ENCODE results near the gene STARD13. TPM values are rescaled to one million over a fixed set of nuclear protein-coding genes. Genes with fewer than 3 reads are reported as not detected.

Gene STARD13
- total RNA-seq, 2 experiments from 2014 or later: 0.57 TPM; not detected in 1

- no TSS peak for BruUV-seq (replicated peaks)
- Histone ChIP-seq H3K4me1 (ENCODE audit: insufficient read depth, low read length, poor library complexity, severe bottlenecking) (no peaks in the 10 kb centered on the region), H3K9me2 (ENCODE audit: insufficient read depth, low read length) (no peaks in the 10 kb centered on the region), H3K4me2 (ENCODE audit: low read length) (no peak overlapping the region), H4K20me1 (ENCODE audit: insufficient read depth, low read length) (no peaks in the 10 kb centered on the region), H2AFZ (ENCODE audit: low read length) (no peak overlapping the region), H3K9me3 (ENCODE audit: low read length) (no peaks in the 10 kb centered on the region), H3K27ac (ENCODE audit: low read depth, low read length, poor library complexity, severe bottlenecking) (no peak overlapping the region), H3K79me2 (ENCODE audit: insufficient read depth, low read depth, low read length) (no peaks in the 10 kb centered on the region), H3K4me3 (ENCODE audit: low read depth, low read length, poor library complexity, severe bottlenecking) (no peak overlapping the region), H3K36me3 (ENCODE audit: insufficient read depth, low read length) (no peaks in the 10 kb centered on the region)
- intact Hi-C loops (cut with micrococcal nuclease; ENCODE audit: unreplicated experiment): no loop called here
- TF ChIP-seq EZH2phosphoT487 (IDR thresholded peaks at IDR 0.05; ENCODE audit: borderline replicate concordance, low read depth, low read length) (no peak), CTCF (conservative IDR thresholded peaks at IDR 0.05; ENCODE audit: low read length) (no peak)
- ChIA-PET POLR2A (no interaction called here), CTCF (ENCODE audit: unreplicated experiment) (no interaction called here)
- DNase-seq (ENCODE audit: low spot score): no peak
Measured at GRCh38 chr13:33263976-33264619, 21.5 kb downstream of the STARD13 start.

DNA sequence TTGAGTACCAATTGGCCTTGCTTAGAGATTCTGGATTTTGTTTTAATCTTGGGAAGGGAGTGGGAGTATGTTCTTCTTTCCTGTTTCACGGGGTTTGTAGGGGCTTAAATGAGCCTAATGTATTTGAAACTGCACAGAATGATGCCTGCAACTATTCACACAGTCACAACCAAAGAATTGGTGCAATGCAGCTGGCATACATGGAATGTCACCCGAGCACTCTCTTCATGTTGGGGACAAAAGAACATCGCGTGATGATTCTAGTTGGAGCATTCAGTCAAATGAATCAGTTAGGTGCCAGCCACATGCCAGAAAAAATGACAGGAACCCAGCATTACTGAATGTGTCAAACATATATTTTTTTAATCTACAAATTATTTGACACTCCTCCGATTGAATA lies 22.1 kb downstream of the STARD13 start:
- ChIA-PET POLR2A (no interaction called here), CTCF (ENCODE audit: unreplicated experiment) (no interaction called here)
- BruUV-seq (replicated peaks): no TSS peak
- no peak overlapping the region for H3K4me3 ChIP-seq (ENCODE audit: low read depth, low read length, poor library complexity, severe bottlenecking)
- H3K9me3 ChIP-seq (ENCODE audit: low read length): no peaks in the 10 kb centered on the region
- no peaks in the 10 kb centered on the region for H3K9me2 ChIP-seq (ENCODE audit: insufficient read depth, low read length)
- intact Hi-C loops (cut with micrococcal nuclease; ENCODE audit: unreplicated experiment): no loop called here
- no peak overlapping the region for H2AFZ ChIP-seq (ENCODE audit: low read length)
- no peaks in the 10 kb centered on the region for H4K20me1 ChIP-seq (ENCODE audit: insufficient read depth, low read length)
- H3K4me2 ChIP-seq (ENCODE audit: low read length): no peak overlapping the region
- no peak for DNase-seq (ENCODE audit: low spot score)
- no peaks in the 10 kb centered on the region for H3K79me2 ChIP-seq (ENCODE audit: insufficient read depth, low read depth, low read length)
- H3K36me3 ChIP-seq (ENCODE audit: insufficient read depth, low read length): no peaks in the 10 kb centered on the region
- TF ChIP-seq CTCF (conservative IDR thresholded peaks at IDR 0.05; ENCODE audit: low read length): no peak
- no peak for TF ChIP-seq EZH2phosphoT487 (IDR thresholded peaks at IDR 0.05; ENCODE audit: borderline replicate concordance, low read depth, low read length)
- H3K27ac ChIP-seq (ENCODE audit: low read depth, low read length, poor library complexity, severe bottlenecking): no peak overlapping the region
- H3K4me1 ChIP-seq (ENCODE audit: insufficient read depth, low read length, poor library complexity, severe bottlenecking): no peaks in the 10 kb centered on the region

DNA sequence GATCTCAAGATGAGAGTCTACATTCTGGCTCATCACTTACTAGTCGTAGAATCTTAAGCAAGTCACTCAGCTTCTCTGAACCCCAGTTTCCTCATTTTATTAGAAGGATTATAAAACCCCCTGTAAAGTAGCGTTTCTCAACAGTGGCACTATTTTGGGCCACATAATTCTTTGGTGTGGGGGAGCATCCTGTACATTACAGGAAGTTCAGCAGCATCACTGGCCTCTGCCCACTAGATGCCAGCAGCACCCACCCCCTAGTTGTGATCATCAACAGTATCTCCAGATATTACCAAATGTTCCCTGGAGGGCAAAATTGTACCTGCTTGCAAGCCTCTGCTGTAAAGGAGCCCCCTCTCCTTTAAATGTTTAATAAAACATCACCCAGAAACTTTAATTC lies 22.6 kb downstream of the STARD13 start:
- Histone ChIP-seq H3K9me2 (ENCODE audit: insufficient read depth, low read length) (no peaks in the 10 kb centered on the region), H3K27ac (ENCODE audit: low read depth, low read length, poor library complexity, severe bottlenecking) (no peak overlapping the region), H3K4me2 (ENCODE audit: low read length) (no peak overlapping the region), H3K4me1 (ENCODE audit: insufficient read depth, low read length, poor library complexity, severe bottlenecking) (no peaks in the 10 kb centered on the region), H3K36me3 (ENCODE audit: insufficient read depth, low read length) (no peaks in the 10 kb centered on the region), H3K9me3 (ENCODE audit: low read length) (no peaks in the 10 kb centered on the region), H2AFZ (ENCODE audit: low read length) (no peak overlapping the region), H3K79me2 (ENCODE audit: insufficient read depth, low read depth, low read length) (no peaks in the 10 kb centered on the region), H4K20me1 (ENCODE audit: insufficient read depth, low read length) (no peaks in the 10 kb centered on the region), H3K4me3 (ENCODE audit: low read depth, low read length, poor library complexity, severe bottlenecking) (no peak overlapping the region)
- intact Hi-C loops (cut with micrococcal nuclease; ENCODE audit: unreplicated experiment): no loop called here
- BruUV-seq (replicated peaks): no TSS peak
- DNase-seq (ENCODE audit: low spot score): peak; percentile 10
- TF ChIP-seq CTCF (conservative IDR thresholded peaks at IDR 0.05; ENCODE audit: low read length): peak; percentile 40; the same call in 1 of the 2 replicates
- TF ChIP-seq EZH2phosphoT487 (IDR thresholded peaks at IDR 0.05; ENCODE audit: borderline replicate concordance, low read depth, low read length): no peak
- ChIA-PET CTCF (ENCODE audit: unreplicated experiment) (no interaction called here), POLR2A (no interaction called here)

All from OCI-LY7 (cell line).